ENCODE results near the gene CYB5RL. TPM values are rescaled to one million over a fixed set of nuclear protein-coding genes. Genes with fewer than 3 reads are reported as not detected.

CYB5RL gene
- total RNA-seq, 1 donor from 2014 or later, result 1.9 TPM

DNA sequence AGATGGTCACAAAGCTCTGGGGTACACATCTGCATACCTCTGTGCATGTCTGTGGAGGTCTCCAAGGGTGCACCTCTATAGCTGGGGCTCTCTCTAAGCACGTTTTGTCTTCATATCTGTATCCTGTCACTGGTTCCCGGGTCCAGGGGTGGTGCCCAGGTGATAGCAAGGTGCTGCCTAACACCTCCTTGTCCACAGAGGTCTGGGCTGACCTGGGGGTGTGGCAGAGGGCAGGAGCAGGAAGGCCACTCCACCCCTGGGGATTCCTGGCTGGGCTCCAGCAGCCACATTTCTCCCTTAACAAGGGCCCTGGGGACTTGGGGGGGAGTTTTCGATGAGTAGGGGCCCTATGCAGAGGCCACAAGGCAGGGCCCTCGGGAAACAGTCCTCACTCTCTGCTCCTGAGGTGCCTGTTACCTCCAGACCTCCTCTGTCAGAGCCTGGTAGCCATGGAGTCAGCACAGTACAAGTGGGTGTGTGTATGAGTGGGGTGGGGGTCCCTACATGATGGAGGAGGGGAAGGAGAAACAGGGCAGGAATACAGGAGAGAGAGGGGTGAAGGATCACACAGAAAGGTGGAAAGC is 40.0 kb downstream of the CYB5RL start:
- DNase-seq (ENCODE audit: low spot score), result no peak

DNA sequence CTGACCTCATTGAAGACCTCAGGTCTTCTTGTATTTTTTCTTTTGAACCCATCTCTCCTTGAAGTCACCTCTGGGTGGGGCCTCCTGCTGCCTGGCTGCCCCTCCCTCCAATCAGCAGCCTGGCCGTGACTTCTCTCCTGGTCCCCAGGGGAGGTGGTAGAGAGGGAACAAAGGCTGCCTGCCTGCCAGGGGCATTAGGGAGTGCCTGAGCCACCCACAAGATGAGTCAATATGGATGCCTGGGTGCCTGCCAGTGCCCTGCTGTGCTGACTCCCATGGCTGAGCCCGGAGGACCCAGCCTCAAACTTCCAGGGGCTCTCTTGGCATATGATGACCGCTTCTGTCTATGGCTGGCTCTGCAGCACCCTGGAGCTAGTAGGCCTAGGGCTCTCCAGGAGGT is 41.8 kb downstream of the CYB5RL start:
- DNase-seq (ENCODE audit: low spot score), result no peak

DNA sequence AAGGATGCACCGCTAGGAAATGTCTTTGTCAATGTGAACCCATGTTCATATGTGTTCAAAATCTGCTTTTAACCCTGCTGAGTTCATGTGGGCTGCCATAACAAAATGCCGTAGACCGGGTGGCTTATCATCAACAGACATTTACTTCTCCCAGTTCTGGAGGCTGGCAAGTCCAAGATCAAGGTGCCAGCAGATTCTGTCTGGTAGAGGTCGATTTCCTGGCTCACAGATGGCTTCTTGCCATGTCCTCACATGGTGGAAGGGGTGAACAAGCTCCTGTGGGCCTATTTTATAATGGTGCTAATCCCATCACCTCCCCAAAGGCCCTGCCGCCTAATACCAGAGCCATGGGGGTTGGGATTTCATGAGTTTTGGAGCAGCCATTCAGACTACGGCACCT is 42.4 kb downstream of the CYB5RL start:
- no peak for DNase-seq (ENCODE audit: low spot score)

DNA sequence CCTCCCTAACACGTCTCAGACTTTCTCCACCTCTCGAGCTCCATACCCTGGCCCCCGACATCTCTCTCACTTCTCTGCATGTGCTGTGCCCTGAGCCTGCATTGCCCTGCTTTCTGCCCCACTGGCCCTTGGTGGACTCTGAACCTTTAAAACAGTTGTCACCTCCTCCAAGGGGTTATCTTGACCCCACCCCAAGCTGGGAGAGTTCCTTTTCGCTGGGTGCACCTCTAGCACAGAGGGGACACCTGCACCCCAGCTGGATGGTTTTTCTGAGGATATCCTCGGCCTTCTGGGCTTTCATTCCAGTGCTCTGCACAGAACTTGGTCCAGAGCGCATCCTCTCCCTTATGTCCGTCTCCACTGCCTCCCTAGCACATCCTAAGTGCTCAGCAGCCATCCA is 42.8 kb downstream of the CYB5RL start:
- DNase-seq (ENCODE audit: low spot score), result no peak

DNA sequence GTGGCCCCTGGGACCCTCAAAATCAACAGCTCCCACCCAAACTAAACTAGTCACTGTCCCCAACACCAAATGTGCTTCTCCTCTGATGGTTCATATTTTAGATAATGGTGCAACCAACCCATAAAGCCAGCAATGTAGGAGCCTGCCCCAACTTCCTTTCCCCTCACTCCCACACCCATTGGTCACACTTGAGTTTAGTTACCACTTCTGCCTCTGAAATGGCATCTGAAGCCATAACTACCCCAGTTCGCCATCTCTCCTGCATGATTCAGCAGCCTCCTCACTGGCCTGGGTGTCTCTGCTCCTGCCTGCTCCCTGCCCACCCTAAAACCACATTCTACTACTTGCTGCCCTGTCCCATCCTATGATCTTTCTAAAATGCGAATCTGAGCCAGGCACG is 43.6 kb downstream of the CYB5RL start:
- DNase-seq (ENCODE audit: low spot score), result no peak

DNA sequence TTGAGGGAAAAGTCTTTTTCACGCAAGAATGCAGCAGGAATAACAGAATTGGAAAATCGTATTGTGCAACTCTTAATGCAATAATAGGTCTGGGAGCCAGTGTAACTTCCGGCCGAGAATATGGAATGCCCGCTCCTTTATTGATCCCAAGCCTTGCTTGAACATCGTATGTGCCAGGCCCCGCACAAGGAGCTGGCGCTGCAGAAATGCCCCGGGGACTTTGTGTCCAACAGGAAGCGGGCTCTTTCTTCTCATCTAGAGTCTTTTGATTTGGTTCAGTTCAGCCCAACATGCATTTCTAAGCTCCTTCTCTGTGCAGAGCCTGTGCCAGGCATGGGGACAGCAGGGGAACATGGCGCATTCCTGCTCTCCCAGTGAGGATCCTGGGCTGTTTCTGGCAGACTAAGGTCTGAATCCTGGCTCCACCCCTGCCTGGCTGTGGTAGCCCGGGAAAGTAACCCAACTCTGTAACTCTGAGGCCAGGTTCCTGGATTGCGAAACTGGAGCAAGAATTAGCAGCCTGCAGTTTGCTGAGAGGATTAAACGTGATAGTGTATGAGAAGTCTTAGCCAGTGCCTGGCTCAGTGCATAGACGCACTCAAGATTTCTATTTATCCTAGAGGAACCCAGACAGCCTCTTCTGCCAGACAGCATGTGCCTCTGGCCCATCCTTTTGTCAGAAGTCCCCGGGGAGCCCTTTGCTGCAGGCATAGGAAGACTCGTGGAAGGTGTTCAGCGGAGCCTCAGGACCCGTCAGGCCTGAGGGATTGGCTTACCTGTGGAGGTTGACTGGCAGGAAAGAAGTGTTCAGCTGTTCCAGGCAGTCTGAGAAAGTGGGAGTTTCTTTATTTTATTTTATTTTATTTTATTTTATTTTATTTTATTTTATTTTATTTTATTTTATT is 46.0 kb downstream of the CYB5RL start:
- DNase-seq (ENCODE audit: low spot score), result peak; percentile 88

DNA sequence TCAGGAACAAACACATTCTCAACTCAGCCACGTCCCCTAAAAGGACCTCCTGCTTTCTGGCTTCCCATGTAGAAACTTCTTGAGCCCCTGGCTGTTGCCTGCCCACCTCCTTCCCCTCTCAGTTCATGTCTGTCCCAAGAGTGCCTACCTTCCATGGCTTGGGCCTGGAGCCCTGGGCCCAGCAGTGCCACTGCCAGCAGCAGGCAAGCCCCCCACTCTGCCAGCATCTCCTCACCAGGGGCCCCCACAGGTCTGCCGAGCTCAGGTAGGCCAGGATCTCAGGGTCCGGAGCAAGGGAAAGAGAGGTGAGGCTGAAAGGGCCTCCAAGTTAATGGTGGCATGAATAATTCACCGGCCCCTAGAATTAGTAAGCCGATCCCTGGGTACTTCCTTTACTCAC is 47.1 kb downstream of the CYB5RL start, which contains the start of gene CDCP2:
CDCP2 (minus strand) TSS at position 305 of the 400 bp plus-strand sequence; CDS start at position 227, 78 bp downstream.
- DNase-seq (ENCODE audit: low spot score), result no peak

DNA sequence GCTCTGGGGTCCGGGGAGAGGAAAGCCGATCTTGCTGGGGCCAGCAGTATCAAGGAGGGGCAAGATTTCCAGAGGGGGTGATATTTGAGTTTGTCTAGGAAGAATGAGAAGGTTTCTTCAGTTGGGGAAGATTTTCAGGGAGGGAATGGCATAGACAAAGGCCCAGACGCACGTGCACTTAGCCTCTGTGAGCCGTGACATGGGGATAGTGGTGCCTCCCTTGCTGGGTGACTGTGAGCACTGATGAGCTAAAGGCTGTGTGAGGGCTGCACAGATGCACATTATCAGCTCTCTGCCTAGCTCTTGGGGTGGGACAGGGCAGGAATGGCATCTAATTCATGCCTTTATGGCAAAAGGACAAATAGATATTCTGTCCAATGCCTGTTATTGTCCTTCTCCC is 48.8 kb downstream of the CYB5RL start:
- no peak for DNase-seq (ENCODE audit: low spot score)

Other genes with a start within 250 kb of the CYB5RL start
- 0.72 TPM for gene LDLRAD1, start 181.8 kb downstream of the CYB5RL start, total RNA-seq (ENCODE audit: insufficient read depth, low replicate concordance)
- 293 TPM for gene TMEM59, start 146.8 kb downstream of the CYB5RL start, total RNA-seq (ENCODE audit: insufficient read depth, low replicate concordance)
- 8.7 TPM for gene TCEANC2, start 146.4 kb downstream of the CYB5RL start, total RNA-seq (ENCODE audit: insufficient read depth, low replicate concordance)
- not detected for gene CDCP2, start 47.0 kb downstream of the CYB5RL start, total RNA-seq (ENCODE audit: insufficient read depth, low replicate concordance)
- 16.9 TPM for gene MRPL37, start 137 bp upstream of the CYB5RL start, total RNA-seq (ENCODE audit: insufficient read depth, low replicate concordance)
- 34.7 TPM for gene SSBP3, start 206.4 kb upstream of the CYB5RL start, total RNA-seq (ENCODE audit: insufficient read depth, low replicate concordance)